Endothelial cell of umbilical vein (primary cell): ENCODE results near the gene IFNGR1. TPM values are rescaled to one million over a fixed set of nuclear protein-coding genes. Genes with fewer than 3 reads are reported as not detected.

Experiments used
- BruUV-seq: library from RNA; stranded (reverse); fragments of 400-500 nt; replicated peaks from 2 replicates; lab custom pipeline; 2021; lab: Mats Ljungman, UMichigan
- CTCF ChIA-PET: fragments of 300-600, 350-600 bp; sonication (Branson Sonifier 250); formaldehyde crosslinking; loops from one replicate; lab custom pipeline; 2021; ENCODE audit warnings: antibody characterized with exemption, inconsistent platforms; lab: Charles Lee
- POLR2A ChIA-PET: fragments of 300-600, 350-600 bp; sonication (Branson Sonifier 250); formaldehyde crosslinking; loops from one replicate; lab custom pipeline; 2021; ENCODE audit warnings: antibody characterized with exemption, inconsistent platforms; lab: Charles Lee
- DNase-seq: peaks from one replicate; pipeline ENCODE4 v3.0.0-alpha.2; 2011; ENCODE audit warnings: low read depth, low spot score
- FAIRE-seq: peaks from 2 replicates; lab custom pipeline; 2011; peaks lifted over from hg19 to GRCh38; lab: Jason Lieb, UNC
- H2AFZ ChIP-seq: 2 replicates; pipeline ENCODE4 v1.6.0; 2012; ENCODE audit warnings: low read depth, low read length, control low read depth, inconsistent platforms
- H3K27ac ChIP-seq: 2 replicates; pipeline ENCODE4 v1.5.1; 2011; ENCODE audit warnings: low read depth, mild to moderate bottlenecking, control low read depth, low read length, moderate library complexity; ENCODE audit not compliant: insufficient read depth
- H3K27me3 ChIP-seq, 2 experiments: 2 replicates each; pipeline versions ENCODE4 v1.6.0 to v1.6.1; 2011; ENCODE audit warnings: low read length in 2 of 2, mixed read lengths in 1 of 2; ENCODE audit not compliant: control insufficient read depth in 2 of 2, insufficient read depth in 2 of 2
- H3K36me3 ChIP-seq, 2 experiments: 2 replicates in 1 of 2; 3 replicates in 1 of 2; pipeline ENCODE4 v1.5.1; 2011; ENCODE audit warnings: low read length in 2 of 2, mild to moderate bottlenecking in 1 of 2, moderate library complexity in 1 of 2; ENCODE audit not compliant: control insufficient read depth in 2 of 2, insufficient read depth in 2 of 2; ENCODE audit errors: extremely low read depth in 1 of 2
- H3K4me1 ChIP-seq: 3 replicates; pipeline ENCODE4 v1.5.1; 2011; ENCODE audit warnings: mild to moderate bottlenecking, low read length; ENCODE audit not compliant: control insufficient read depth, insufficient read depth; ENCODE audit errors: extremely low read depth
- H3K4me2 ChIP-seq: 2 replicates; pipeline ENCODE4 v1.6.1; 2011; ENCODE audit warnings: low read length, control low read depth, mixed read lengths; ENCODE audit not compliant: insufficient read depth
- H3K4me3 ChIP-seq, 3 experiments: fragments of 200-600 bp in 1 of 3; sonication (generic), shearing (Covaris generic) in 1 of 3; replicated peaks in 1 of 3; 2 replicates each; pipeline ENCODE4 v1.5.1; 2011 to 2016; ENCODE audit warnings: control low read depth in 3 of 3, low read length in 3 of 3, mild to moderate bottlenecking in 2 of 3, inconsistent platforms in 1 of 3, low read depth in 1 of 3, moderate library complexity in 1 of 3; ENCODE audit not compliant: insufficient read depth in 1 of 3
- H3K79me2 ChIP-seq: 2 replicates; pipeline ENCODE4 v1.6.0; 2012; ENCODE audit warnings: low read length, inconsistent platforms; ENCODE audit not compliant: control insufficient read depth, insufficient read depth
- H3K9ac ChIP-seq: replicated peaks from 2 replicates; pipeline ENCODE3; 2011; ENCODE audit warnings: low read length, control low read depth; ENCODE audit not compliant: insufficient read depth; ENCODE audit errors: extremely low read depth
- H3K9me1 ChIP-seq: replicated peaks from 3 replicates; pipeline ENCODE4 v1.6.0; 2011; ENCODE audit warnings: mild to moderate bottlenecking, low read length; ENCODE audit not compliant: control insufficient read depth, insufficient read depth; ENCODE audit errors: extremely low read depth
- H3K9me3 ChIP-seq: replicated peaks from 2 replicates; pipeline ENCODE4 v1.5.1; 2012; ENCODE audit warnings: low read length, inconsistent platforms; ENCODE audit not compliant: control insufficient read depth, insufficient read depth
- H4K20me1 ChIP-seq: replicated peaks from 2 replicates; pipeline ENCODE3; 2011; ENCODE audit warnings: mild to moderate bottlenecking, low read length; ENCODE audit not compliant: control insufficient read depth, insufficient read depth; ENCODE audit errors: extremely low read depth
- CTCF ChIP-seq, 2 donors: IDR thresholded peaks; 1 replicate in 1 of 2; 2 replicates in 1 of 2; pipeline ENCODE4 v1.5.1; 2011; ENCODE audit warnings: low read length in 2 of 2, mild to moderate bottlenecking in 2 of 2, moderate library complexity in 2 of 2, control low read depth in 1 of 2, inconsistent platforms in 1 of 2, low read depth in 1 of 2; ENCODE audit not compliant: insufficient read depth in 1 of 2; ENCODE audit errors: extremely low read depth in 1 of 2
- EZH2 ChIP-seq: IDR thresholded peaks from 2 replicates; pipeline ENCODE4 v1.6.1; 2012; ENCODE audit warnings: borderline replicate concordance, low read depth, mild to moderate bottlenecking, moderate library complexity, low read length, inconsistent platforms; ENCODE audit not compliant: severe bottlenecking
- FOS ChIP-seq: IDR thresholded peaks from 2 replicates; pipeline ENCODE4 v1.6.1; 2011; ENCODE audit warnings: mild to moderate bottlenecking, low read length, moderate library complexity, borderline replicate concordance; ENCODE audit not compliant: insufficient read depth
- GATA2 ChIP-seq: IDR thresholded peaks from 2 replicates; pipeline ENCODE4 v1.7.0; 2011; ENCODE audit warnings: low read depth, mild to moderate bottlenecking, moderate library complexity, mixed read lengths, low read length; ENCODE audit not compliant: insufficient read length, insufficient read depth
- MYC ChIP-seq: IDR thresholded peaks from one replicate; pipeline ENCODE4 v1.6.1; 2011; ENCODE audit warnings: mild to moderate bottlenecking, low read depth, low read length
- POLR2A ChIP-seq: IDR thresholded peaks from 2 replicates; pipeline ENCODE4 v1.6.1; 2012; ENCODE audit warnings: low read depth, mild to moderate bottlenecking, control low read depth, low read length
- POLR2AphosphoS5 ChIP-seq: IDR thresholded peaks from 2 replicates; pipeline ENCODE4 v1.6.1; 2012; ENCODE audit warnings: low read depth, mild to moderate bottlenecking, control low read depth, low read length, moderate library complexity; ENCODE audit not compliant: insufficient read depth
- dilution Hi-C: fragments of 300-500 bp; cut with MboI; formaldehyde crosslinking; loops from one replicate; pipeline ENCODE4 v1.15.0; 2019; ENCODE audit warnings: low sequenced_read_pairs; ENCODE audit not compliant: extremely low pct_ligation_motif_present
- intact Hi-C: fragments of 100-400 bp; cut with micrococcal nuclease; formaldehyde crosslinking; loops from one replicate; pipeline ENCODE4 v1.10.0; 2022
- polyA plus RNA-seq, 4 experiments: library from polyadenylated mRNA; depleted of rRNA in 3 of 4; stranded (reverse) in 3 of 4; unstranded in 1 of 4; fragments of >200 nt; gene quantifications; 2 replicates each; pipeline versions ENCODE4 v1.2.1 to v1.2.3, GENCODE V29; 2011 to 2012; ENCODE audit warnings: missing spikeins in 1 of 4
- total RNA-seq: library from RNA; stranded (reverse); gene quantifications from 2 replicates; pipeline ENCODE4 v1.2.3, GENCODE V29; 2021

Gene IFNGR1
- total and polyA plus RNA-seq, 2 donors (not counting 3 experiments of a cell fraction or from before 2014, with no cell fraction given) = 19.1 to 31.2 TPM

- no peak for TF ChIP-seq EZH2
- no peak for TF ChIP-seq CTCF (IDR thresholded peaks at IDR 0.05; ENCODE audit: extremely low read depth in 1 of 2, insufficient read depth in 1 of 2, low read depth in 1 of 2, low read length in 2 of 2)
- no peak for TF ChIP-seq POLR2AphosphoS5
- no peak for TF ChIP-seq MYC
- no peak for TF ChIP-seq GATA2
- TF ChIP-seq FOS = no peak
- no peak for TF ChIP-seq POLR2A
- no peak overlapping the region for H3K4me2 ChIP-seq
- POLR2A ChIA-PET = no interaction called here
- H3K4me3 ChIP-seq = no peak overlapping the region
- H3K9me3 ChIP-seq = no peaks in the 10 kb centered on the region
- no peaks in the 10 kb centered on the region for H3K36me3 ChIP-seq
- no peaks in the 10 kb centered on the region for H3K79me2 ChIP-seq
- H3K27me3 ChIP-seq = no peaks in the 10 kb centered on the region
- CTCF ChIA-PET = interaction anchor here (1.1 kb wide), 1 partner anchor 99 kb away, joined by 3 read pairs; no protein-coding TSS in a partner anchor
- H3K9me1 ChIP-seq = no peaks in the 10 kb centered on the region
- no peak overlapping the region for H3K27ac ChIP-seq
- no peaks in the 10 kb centered on the region for H4K20me1 ChIP-seq
- no TSS peak for BruUV-seq
- H2AFZ ChIP-seq = no peak overlapping the region
- intact Hi-C loops = no loop called here
- H3K9ac ChIP-seq = no peak overlapping the region
- dilution Hi-C loops = no loop called here
- no peak for DNase-seq
- FAIRE-seq = no peak
- H3K4me1 ChIP-seq = no peaks in the 10 kb centered on the region
These were observed 47.1 kb downstream of the IFNGR1 start for GRCh38 chr6:137171824-137172733.
